Measurements from ENCODE around the gene PCDHA5.
"Not testable (repeated sequence)": the region's sequence is repeated elsewhere in the genome, so short reads cannot be mapped to it uniquely, and the experiment has no call there.

Gene PCDHA5

GRCh38 chr5:140821375-140822280 lies at the start of gene PCDHA5:
TSS of gene PCDHA5 (plus strand) at chr5:140821613.
- peak; percentile 42 to 48 for DNase-seq

- DNase-seq: no peak
Observed at GRCh38 chr5:140780512-140780911, 40.9 kb upstream of the PCDHA5 start.

- DNase-seq: no peak
Observed at GRCh38 chr5:140785905-140786686, 35.3 kb upstream of the PCDHA5 start, which contains the start of gene PCDHA1. TSS of gene PCDHA1 (plus strand) at chr5:140786140.

GRCh38 chr5:140787422-140787821 lies 34.0 kb upstream of the PCDHA5 start:
- not testable (repeated sequence) for DNase-seq

GRCh38 chr5:140787849-140788504 lies 33.4 kb upstream of the PCDHA5 start:
- DNase-seq: not testable (repeated sequence)

GRCh38 chr5:140791089-140791488 lies 30.3 kb upstream of the PCDHA5 start:
- no peak for DNase-seq

GRCh38 chr5:140794595-140795258 lies 26.7 kb upstream of the PCDHA5 start, which contains the start of gene PCDHA2:
TSS of gene PCDHA2 (plus strand) at chr5:140794852.
- DNase-seq: no peak

- no peak for DNase-seq
Observed at GRCh38 chr5:140795259-140795641, 26.2 kb upstream of the PCDHA5 start.

- not testable (repeated sequence) for DNase-seq
Observed at GRCh38 chr5:140796072-140796717, 25.2 kb upstream of the PCDHA5 start.

GRCh38 chr5:140796718-140797095 lies 24.7 kb upstream of the PCDHA5 start:
- DNase-seq: no peak

- DNase-seq: no peak
Observed at GRCh38 chr5:140800816-140801493, 20.5 kb upstream of the PCDHA5 start, which contains the start of gene PCDHA3. TSS of gene PCDHA3 (plus strand) at chr5:140801057.

- no peak for DNase-seq
Observed at GRCh38 chr5:140801494-140801841, 19.9 kb upstream of the PCDHA5 start.

- DNase-seq: not testable (repeated sequence)
Observed at GRCh38 chr5:140802381-140802780, 19.0 kb upstream of the PCDHA5 start.

GRCh38 chr5:140802781-140803271 lies 18.6 kb upstream of the PCDHA5 start:
- no peak for DNase-seq

- DNase-seq: peak; percentile 18 to 45
Observed at GRCh38 chr5:140806834-140807775, 14.3 kb upstream of the PCDHA5 start, which contains the start of gene PCDHA4. TSS of gene PCDHA4 (plus strand) at chr5:140807068.

- DNase-seq: not testable (repeated sequence)
Observed at GRCh38 chr5:140808241-140808888, 13.0 kb upstream of the PCDHA5 start.

GRCh38 chr5:140808889-140809291 lies 12.5 kb upstream of the PCDHA5 start:
- no peak for DNase-seq

- no peak for DNase-seq
Observed at GRCh38 chr5:140822281-140822629, 842 bp downstream of the PCDHA5 start.

- DNase-seq: not testable (repeated sequence)
Observed at GRCh38 chr5:140822969-140823368, 1.6 kb downstream of the PCDHA5 start.
